ENCODE results near the gene RNF214. TPM values are rescaled to one million over a fixed set of nuclear protein-coding genes. Genes with fewer than 3 reads are reported as not detected.
A peak's percentile ranks its signal among the peaks of the same experiment; 100 is the strongest.

RNF214 gene
- total RNA-seq, 1 donor from 2014 or later: 43.0 TPM

DNA sequence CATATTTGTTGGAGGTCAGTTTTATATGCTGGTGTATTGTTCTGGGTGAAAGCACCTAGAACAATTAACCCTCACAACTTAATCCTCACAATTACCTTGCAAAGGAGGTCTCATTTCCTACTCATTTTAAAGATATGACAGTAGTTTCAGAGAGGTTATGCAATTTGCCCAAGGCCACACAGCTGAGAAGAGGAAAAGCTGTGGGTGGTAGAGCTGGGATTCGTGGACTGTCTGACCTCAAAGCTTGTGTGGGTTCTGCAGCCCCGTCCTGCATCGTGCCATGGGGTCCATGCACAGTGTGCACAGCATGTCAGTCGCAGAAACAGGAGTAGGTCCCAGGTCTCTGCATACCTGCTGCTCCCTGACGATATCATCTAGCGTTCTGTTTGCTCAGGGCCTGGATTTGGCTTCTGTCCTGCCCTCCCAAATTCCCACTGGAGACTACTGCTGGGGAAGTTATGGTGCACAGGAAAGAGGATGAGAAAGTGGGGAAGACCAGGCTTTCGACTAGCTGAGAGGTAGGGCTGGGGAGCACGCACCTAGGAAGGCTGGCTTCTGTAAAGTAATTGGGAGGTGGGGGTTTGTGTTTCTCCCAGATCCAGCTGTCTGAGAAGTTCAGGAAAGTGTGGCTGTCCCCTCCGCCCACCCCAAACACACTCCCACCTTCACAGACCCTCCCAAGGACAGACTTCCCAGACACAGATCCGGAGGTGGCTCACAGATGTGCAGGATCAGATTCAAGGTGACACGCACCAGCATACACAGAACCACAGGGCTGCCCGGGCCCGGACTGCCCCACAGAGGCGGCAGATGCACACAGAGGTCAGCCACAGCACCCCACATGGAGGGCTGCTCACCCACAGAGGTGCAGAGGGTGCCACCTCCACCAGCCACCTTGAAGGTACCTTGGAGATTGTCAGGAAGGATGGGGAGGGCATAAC is 81.6 kb downstream of the RNF214 start:
- TF ChIP-seq CTCF (IDR thresholded peaks at IDR 0.05; ENCODE audit: partially characterized antibody, unreplicated experiment): no peak
- peaks cover 9% of the 10 kb centered on the region for H3K4me1 Mint-ChIP-seq (ENCODE audit: low read depth, unreplicated experiment)
- no peaks in the 10 kb centered on the region for H3K36me3 Mint-ChIP-seq (ENCODE audit: unreplicated experiment)
- no peak for DNase-seq
- no peak overlapping the region for H3K27ac Mint-ChIP-seq (ENCODE audit: unreplicated experiment)
- peak overlapping the region; percentile 81 for H3K4me3 Mint-ChIP-seq (ENCODE audit: unreplicated experiment)
- H3K9me3 Mint-ChIP-seq (ENCODE audit: unreplicated experiment): peaks cover 1% of the 10 kb centered on the region
- H3K27me3 Mint-ChIP-seq (ENCODE audit: unreplicated experiment): peaks cover 4% of the 10 kb centered on the region

- no peak overlapping the region for H3K27ac Mint-ChIP-seq (ENCODE audit: unreplicated experiment)
- peaks cover 1% of the 10 kb centered on the region for H3K9me3 Mint-ChIP-seq (ENCODE audit: unreplicated experiment)
- no peaks in the 10 kb centered on the region for H3K36me3 Mint-ChIP-seq (ENCODE audit: unreplicated experiment)
- no peak for DNase-seq
- H3K4me3 Mint-ChIP-seq (ENCODE audit: unreplicated experiment): peak overlapping the region; percentile 81
- peaks cover 9% of the 10 kb centered on the region for H3K4me1 Mint-ChIP-seq (ENCODE audit: low read depth, unreplicated experiment)
- H3K27me3 Mint-ChIP-seq (ENCODE audit: unreplicated experiment): peaks cover 4% of the 10 kb centered on the region
- no peak for TF ChIP-seq CTCF (IDR thresholded peaks at IDR 0.05; ENCODE audit: partially characterized antibody, unreplicated experiment)
Observed at GRCh38 chr11:117314840-117315239, 82.4 kb downstream of the RNF214 start.

DNA sequence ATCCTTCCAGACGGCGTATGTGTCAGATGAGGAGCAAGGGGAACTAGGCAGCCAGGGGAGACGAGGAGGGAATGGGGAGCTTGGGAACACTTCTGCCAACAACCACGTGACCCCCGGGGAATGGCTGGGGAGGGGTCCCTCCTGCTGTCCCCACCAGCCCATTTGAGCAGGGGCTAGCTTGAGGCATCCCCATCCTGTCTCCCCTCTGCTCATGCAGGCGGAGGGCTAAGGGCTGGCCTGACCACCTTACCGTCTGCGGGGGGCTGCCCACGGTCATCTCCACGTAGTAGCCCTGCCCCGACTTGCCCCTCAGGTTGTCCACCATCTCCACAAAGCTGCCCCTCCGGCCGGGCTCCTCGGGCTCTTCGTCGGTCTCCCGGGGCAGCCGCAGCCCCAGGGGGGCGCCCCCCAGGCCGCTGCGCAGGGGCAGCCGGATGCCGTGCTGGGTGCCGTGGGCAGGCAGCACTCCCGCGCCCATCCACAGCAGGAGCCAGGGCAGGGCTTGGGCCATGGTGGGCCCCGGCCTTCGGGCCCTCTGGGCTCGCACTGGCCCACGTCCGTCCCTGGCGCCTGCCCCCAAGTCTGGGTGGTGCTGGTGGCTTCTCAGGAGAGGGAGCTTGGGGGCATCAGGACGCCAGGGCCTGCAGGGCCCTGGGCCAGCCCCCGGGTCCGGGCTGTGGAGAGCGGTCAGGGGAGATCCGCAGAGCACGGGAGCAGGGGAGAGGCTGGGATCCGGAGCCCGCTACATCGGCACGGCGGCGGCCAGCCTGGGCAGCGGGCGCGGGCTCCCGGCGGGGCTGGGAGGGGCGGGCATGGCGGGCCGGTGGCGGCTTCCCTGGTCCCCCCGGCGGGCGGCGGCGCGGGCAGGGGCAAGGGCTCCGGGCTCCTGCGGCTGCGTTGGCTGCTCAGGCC is 83.1 kb downstream of the RNF214 start:
- no peak for TF ChIP-seq CTCF (IDR thresholded peaks at IDR 0.05; ENCODE audit: partially characterized antibody, unreplicated experiment)
- peak; percentile 23 for DNase-seq
- Mint-ChIP-seq H3K4me3 (ENCODE audit: unreplicated experiment) (peak overlapping the region; percentile 95), H3K4me1 (ENCODE audit: low read depth, unreplicated experiment) (peaks cover 9% of the 10 kb centered on the region), H3K27me3 (ENCODE audit: unreplicated experiment) (peaks cover 4% of the 10 kb centered on the region), H3K27ac (ENCODE audit: unreplicated experiment) (no peak overlapping the region), H3K36me3 (ENCODE audit: unreplicated experiment) (no peaks in the 10 kb centered on the region), H3K9me3 (ENCODE audit: unreplicated experiment) (peaks cover 1% of the 10 kb centered on the region)

DNA sequence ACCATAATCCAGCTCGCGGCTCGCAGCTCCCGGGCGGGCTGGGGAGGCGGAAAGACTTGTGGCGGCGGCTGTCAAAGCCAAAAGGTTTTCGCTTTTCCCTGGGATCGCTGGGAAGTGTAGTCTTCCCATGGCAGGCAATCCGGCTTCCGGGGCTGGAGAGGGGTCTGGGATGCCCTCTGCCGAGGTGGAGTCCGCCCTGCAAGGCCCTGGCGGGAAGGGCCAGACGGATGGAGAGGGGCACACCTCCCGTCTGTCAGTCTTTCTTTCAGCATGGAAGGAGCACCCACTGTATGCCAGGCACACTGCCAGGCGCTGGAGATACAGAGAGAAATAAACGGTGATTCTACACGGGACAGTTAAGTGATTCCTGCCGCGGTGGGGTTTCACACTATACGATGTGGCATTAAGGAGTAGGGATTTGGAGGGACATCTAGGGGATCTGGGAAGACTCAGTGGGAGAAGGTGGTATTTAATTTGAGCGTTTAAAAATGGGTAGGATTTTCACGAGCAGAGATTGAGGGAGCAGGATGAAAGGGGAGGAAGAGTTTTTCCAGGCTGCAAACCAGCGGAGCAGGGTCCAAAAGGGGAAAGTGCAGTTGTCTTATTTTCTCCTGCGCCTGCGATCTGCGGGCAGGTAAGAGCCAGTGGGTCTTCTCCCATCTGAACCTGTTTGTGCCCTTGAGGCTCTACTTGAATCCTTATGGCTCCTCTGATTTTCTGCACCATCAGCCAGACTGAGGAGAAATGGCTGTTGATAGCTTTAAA is 83.9 kb downstream of the RNF214 start, which contains the start of gene BACE1:
Gene BACE1, minus strand, starts transcription at position 60 of the 765 bp plus-strand sequence. CDS start 461 bp downstream, outside the sequence.
- no peak for TF ChIP-seq CTCF (IDR thresholded peaks at IDR 0.05; ENCODE audit: partially characterized antibody, unreplicated experiment)
- Mint-ChIP-seq H3K27me3 (ENCODE audit: unreplicated experiment) (peaks cover 4% of the 10 kb centered on the region), H3K36me3 (ENCODE audit: unreplicated experiment) (no peaks in the 10 kb centered on the region), H3K27ac (ENCODE audit: unreplicated experiment) (peak within 1 kb of the TSS; percentile 5), H3K9me3 (ENCODE audit: unreplicated experiment) (peaks cover 1% of the 10 kb centered on the region), H3K4me1 (ENCODE audit: low read depth, unreplicated experiment) (peaks cover 9% of the 10 kb centered on the region), H3K4me3 (ENCODE audit: unreplicated experiment) (peak within 1 kb of the TSS; percentile 95)
- peak; percentile 87 for DNase-seq

Measured in glutamatergic neuron (in vitro differentiated cells).